Caco-2 (cell line): Measurements from ENCODE around the gene SRRT. TPM values are rescaled to one million over a fixed set of nuclear protein-coding genes. Genes with fewer than 3 reads are reported as not detected.

Source experiments
- BruUV-seq: library from RNA; stranded (reverse); fragments of 400-500 nt; replicated peaks from 2 replicates; lab custom pipeline; 2021; lab: Mats Ljungman, UMichigan
- CTCF ChIA-PET: fragments of 300-600 bp; sonication (Branson Sonifier 250); formaldehyde crosslinking; loops from one replicate; lab custom pipeline; 2022; ENCODE audit warnings: antibody characterized with exemption; lab: Charles Lee
- POLR2A ChIA-PET: fragments of 300-600 bp; sonication (Branson Sonifier 250); formaldehyde crosslinking; loops from one replicate; lab custom pipeline; 2022; ENCODE audit warnings: antibody characterized with exemption; lab: Charles Lee
- DNase-seq, 2 experiments: peaks; one replicate each; pipeline versions ENCODE4 v3.0.0 to v3.0.0-alpha.2; 2020 to 2022
- H3K27me3 ChIP-seq: replicated peaks from 2 replicates; pipeline ENCODE4 v1.6.0; 2011; ENCODE audit warnings: low read length; ENCODE audit not compliant: control insufficient read depth, insufficient read depth
- H3K36me3 ChIP-seq: 2 replicates; pipeline ENCODE4 v1.5.1; 2011; ENCODE audit warnings: low read length; ENCODE audit not compliant: control insufficient read depth, insufficient read depth
- H3K4me1 ChIP-seq: fragments of 250-450 bp; sonication (Bioruptor Pico); 2 replicates; pipeline ENCODE4 v1.5.1; 2020; ENCODE audit warnings: mild to moderate bottlenecking
- H3K4me3 ChIP-seq: 2 replicates; pipeline ENCODE4 v1.5.1; 2011; ENCODE audit warnings: low read depth, mild to moderate bottlenecking, control low read depth, low read length
- H3K9me3 ChIP-seq: fragments of 250-450 bp; sonication (Bioruptor Pico); 2 replicates; pipeline ENCODE4 v1.5.1; 2020; ENCODE audit warnings: mild to moderate bottlenecking, moderate library complexity
- H3K27ac Mint-ChIP-seq: one replicate; pipeline ENCODE4 v1.8.0; 2022; ENCODE audit warnings: mixed read lengths; ENCODE audit not compliant: unreplicated experiment
- H3K27me3 Mint-ChIP-seq: one replicate; pipeline ENCODE4 v1.8.0; 2022; ENCODE audit warnings: mixed read lengths; ENCODE audit not compliant: insufficient read depth, unreplicated experiment
- H3K36me3 Mint-ChIP-seq: one replicate; pipeline ENCODE4 v1.8.0; 2022; ENCODE audit warnings: mild to moderate bottlenecking, mixed read lengths; ENCODE audit not compliant: insufficient read depth, unreplicated experiment
- H3K4me1 Mint-ChIP-seq: one replicate; pipeline ENCODE4 v1.8.0; 2022; ENCODE audit warnings: low read depth, mixed read lengths; ENCODE audit not compliant: unreplicated experiment
- H3K4me3 Mint-ChIP-seq: one replicate; pipeline ENCODE4 v1.8.0; 2022; ENCODE audit warnings: mild to moderate bottlenecking, moderate library complexity, mixed read lengths; ENCODE audit not compliant: unreplicated experiment
- H3K9me3 Mint-ChIP-seq: one replicate; pipeline ENCODE4 v1.8.0; 2022; ENCODE audit warnings: mixed read lengths; ENCODE audit not compliant: unreplicated experiment
- intact Hi-C: fragments of 100-400 bp; cut with micrococcal nuclease; formaldehyde crosslinking; loops from one replicate; pipeline ENCODE4 v1.10.0; 2022; ENCODE audit not compliant: unreplicated experiment
- total RNA-seq: library from RNA; stranded (reverse); gene quantifications from 2 replicates; pipeline ENCODE4 v1.2.3, GENCODE V29; 2022
- TF ChIP-seq, protein P1 (sequence below), 2 experiments: fragments of 200-600 bp in 1 of 2; IDR thresholded peaks; 1 replicate in 1 of 2; 2 replicates in 1 of 2; pipeline versions ENCODE4 v1.5.1 to v1.8.0; 2011 to 2022; ENCODE audit warnings: antibody characterized with exemption in 1 of 2, control low read depth in 1 of 2, inconsistent platforms in 1 of 2, low read depth in 1 of 2, low read length in 1 of 2, mild to moderate bottlenecking in 1 of 2, moderate library complexity in 1 of 2; ENCODE audit not compliant: insufficient read depth in 1 of 2, severe bottlenecking in 1 of 2, unreplicated experiment in 1 of 2

The SRRT gene
- total RNA-seq, 1 experiment from 2014 or later: 211 TPM

DNA sequence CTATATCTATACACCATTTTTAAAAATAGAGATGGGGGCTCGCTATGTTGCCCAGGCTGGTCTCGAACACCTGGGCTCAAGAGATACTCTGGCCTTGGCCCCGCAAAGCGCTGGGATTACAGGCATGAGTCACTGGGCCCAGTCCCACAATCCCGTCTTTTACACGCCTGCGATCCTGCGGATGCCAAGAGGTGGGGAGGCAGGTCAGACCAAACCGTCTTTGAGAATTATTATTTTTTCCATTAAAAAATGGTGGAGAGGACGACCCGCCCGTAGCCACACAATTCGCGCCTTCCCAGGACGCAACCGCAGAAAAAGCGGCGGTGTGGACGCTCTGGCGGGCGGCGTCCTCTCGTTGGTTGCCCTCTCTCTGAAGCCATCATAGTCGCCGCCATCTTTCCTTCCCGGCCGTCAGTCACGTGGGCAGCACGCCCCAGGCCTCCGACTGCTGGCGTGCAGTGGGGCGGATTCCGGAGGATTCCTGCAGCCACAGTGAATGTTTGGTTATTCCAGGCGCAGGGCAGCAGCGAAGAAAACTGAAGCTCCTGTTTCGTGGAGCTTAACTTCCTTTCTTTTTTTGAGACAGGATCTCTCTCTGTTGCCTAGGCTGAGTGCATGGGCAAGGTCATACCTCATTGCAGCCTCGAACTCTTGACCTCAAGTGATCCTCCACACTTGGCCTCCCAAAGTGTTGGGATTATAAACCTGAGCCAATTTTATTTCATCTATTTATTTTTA lies 37.6 kb upstream of the SRRT start:
- Histone ChIP-seq H3K36me3 (no peaks in the 10 kb centered on the region), H3K4me1 (peaks cover 13% of the 10 kb centered on the region), H3K4me3 (peak overlapping the region; percentile 42), H3K27me3 (no peaks in the 10 kb centered on the region), H3K9me3 (no peaks in the 10 kb centered on the region)
- intact Hi-C loops: loop anchor here (1.0 kb wide), 1 partner anchor 15 kb away; the partner anchor contains the start of gene SLC12A9
- peak overlapping the region; percentile 85 for H3K27ac Mint-ChIP-seq
- ChIA-PET POLR2A (interaction anchor here (2.7 kb wide), 1 partner anchor 10 kb away, joined by 18 read pairs; the partner anchor contains the start of gene EPHB4), CTCF (interaction anchor here (0.6 to 2.8 kb wide), 4 partner anchors 10 to 380 kb away, joined by 3 to 17 read pairs (median 6); partner anchors contain the start of genes EPHB4, PLOD3, POP7 and SLC12A9)
- H3K36me3 Mint-ChIP-seq: peaks cover 5% of the 10 kb centered on the region
- peak overlapping the region; percentile 39 for H3K4me3 Mint-ChIP-seq
- TF ChIP-seq, protein P1, sequence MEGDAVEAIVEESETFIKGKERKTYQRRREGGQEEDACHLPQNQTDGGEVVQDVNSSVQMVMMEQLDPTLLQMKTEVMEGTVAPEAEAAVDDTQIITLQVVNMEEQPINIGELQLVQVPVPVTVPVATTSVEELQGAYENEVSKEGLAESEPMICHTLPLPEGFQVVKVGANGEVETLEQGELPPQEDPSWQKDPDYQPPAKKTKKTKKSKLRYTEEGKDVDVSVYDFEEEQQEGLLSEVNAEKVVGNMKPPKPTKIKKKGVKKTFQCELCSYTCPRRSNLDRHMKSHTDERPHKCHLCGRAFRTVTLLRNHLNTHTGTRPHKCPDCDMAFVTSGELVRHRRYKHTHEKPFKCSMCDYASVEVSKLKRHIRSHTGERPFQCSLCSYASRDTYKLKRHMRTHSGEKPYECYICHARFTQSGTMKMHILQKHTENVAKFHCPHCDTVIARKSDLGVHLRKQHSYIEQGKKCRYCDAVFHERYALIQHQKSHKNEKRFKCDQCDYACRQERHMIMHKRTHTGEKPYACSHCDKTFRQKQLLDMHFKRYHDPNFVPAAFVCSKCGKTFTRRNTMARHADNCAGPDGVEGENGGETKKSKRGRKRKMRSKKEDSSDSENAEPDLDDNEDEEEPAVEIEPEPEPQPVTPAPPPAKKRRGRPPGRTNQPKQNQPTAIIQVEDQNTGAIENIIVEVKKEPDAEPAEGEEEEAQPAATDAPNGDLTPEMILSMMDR (IDR thresholded peaks at IDR 0.05; ENCODE audit: insufficient read depth in 1 of 2, low read depth in 1 of 2, low read length in 1 of 2, severe bottlenecking in 1 of 2, unreplicated experiment in 1 of 2): no peak
- BruUV-seq: TSS peak; percentile 74
- no peaks in the 10 kb centered on the region for H3K9me3 Mint-ChIP-seq
- peaks cover 35% of the 10 kb centered on the region for H3K4me1 Mint-ChIP-seq
- no peaks in the 10 kb centered on the region for H3K27me3 Mint-ChIP-seq
- peak; percentile 92 to 93 for DNase-seq

DNA sequence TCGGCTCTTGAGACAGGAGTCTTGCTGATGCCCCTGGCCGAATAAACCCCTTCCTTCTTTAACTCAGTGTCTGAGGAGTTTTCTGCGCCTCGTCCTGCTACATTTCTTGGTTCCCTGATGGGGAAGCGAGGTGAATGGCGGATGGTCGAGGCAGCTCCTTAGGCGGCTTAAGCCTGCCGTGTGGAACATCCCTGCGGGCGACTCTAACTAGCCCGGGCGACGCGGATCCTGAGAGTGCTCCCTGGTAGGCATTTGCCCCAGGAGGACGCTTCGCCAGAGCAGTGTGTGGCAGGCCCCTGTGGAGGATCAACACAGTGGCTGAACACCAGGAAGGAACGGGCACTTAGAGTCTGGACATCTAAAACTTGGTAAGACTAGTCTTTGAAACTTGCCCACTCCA lies 35.5 kb upstream of the SRRT start:
- intact Hi-C loops: no loop called here
- no peak overlapping the region for H3K4me3 ChIP-seq
- CTCF ChIA-PET: no interaction called here
- no peaks in the 10 kb centered on the region for H3K9me3 ChIP-seq
- DNase-seq: no peak
- H3K36me3 ChIP-seq: no peaks in the 10 kb centered on the region
- Mint-ChIP-seq H3K27me3 (no peaks in the 10 kb centered on the region), H3K36me3 (peaks cover 5% of the 10 kb centered on the region), H3K4me3 (no peak overlapping the region), H3K27ac (no peak overlapping the region), H3K9me3 (no peaks in the 10 kb centered on the region), H3K4me1 (peaks cover 26% of the 10 kb centered on the region)
- POLR2A ChIA-PET: no interaction called here
- no TSS peak for BruUV-seq
- peaks cover 10% of the 10 kb centered on the region for H3K4me1 ChIP-seq
- no peaks in the 10 kb centered on the region for H3K27me3 ChIP-seq
- TF ChIP-seq, protein P1 (IDR thresholded peaks at IDR 0.05; ENCODE audit: insufficient read depth in 1 of 2, low read depth in 1 of 2, low read length in 1 of 2, severe bottlenecking in 1 of 2, unreplicated experiment in 1 of 2): no peak

DNA sequence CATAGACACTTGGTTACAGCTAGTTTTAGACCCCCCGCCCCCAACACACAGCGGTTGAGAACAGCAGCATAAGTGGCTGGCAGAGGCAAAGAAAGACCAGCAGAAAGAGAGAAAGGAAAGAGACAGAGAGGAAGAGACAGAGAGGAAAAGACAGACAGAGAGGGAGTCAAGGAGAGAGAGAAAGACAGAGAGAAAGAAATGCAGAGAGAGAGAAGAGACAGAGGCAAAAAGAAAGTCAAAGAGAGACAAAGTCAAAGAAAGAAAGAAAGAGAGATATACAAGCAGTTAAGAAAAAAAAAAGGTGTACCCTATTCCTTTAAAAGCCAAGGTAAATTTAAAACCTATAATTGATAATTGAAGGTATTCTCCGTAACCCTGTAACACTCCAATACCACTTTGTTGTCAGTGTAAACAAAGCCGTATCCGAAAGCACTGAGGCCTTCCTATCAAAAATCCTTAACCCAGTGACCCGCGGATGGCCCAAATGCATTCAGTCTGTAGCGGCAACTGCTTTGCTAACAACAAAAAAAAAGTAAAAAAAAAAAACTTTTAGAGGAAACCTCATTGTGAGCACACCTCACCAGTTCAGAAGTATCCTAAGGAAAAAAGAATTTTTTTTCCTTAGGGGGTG lies 34.3 kb upstream of the SRRT start:
- intact Hi-C loops: no loop called here
- no peaks in the 10 kb centered on the region for H3K9me3 ChIP-seq
- TF ChIP-seq, protein P1 (IDR thresholded peaks at IDR 0.05; ENCODE audit: insufficient read depth in 1 of 2, low read depth in 1 of 2, low read length in 1 of 2, severe bottlenecking in 1 of 2, unreplicated experiment in 1 of 2): no peak
- Mint-ChIP-seq H3K4me1 (peaks cover 20% of the 10 kb centered on the region), H3K27me3 (no peaks in the 10 kb centered on the region), H3K27ac (no peak overlapping the region), H3K9me3 (no peaks in the 10 kb centered on the region), H3K36me3 (peaks cover 5% of the 10 kb centered on the region), H3K4me3 (no peak overlapping the region)
- ChIA-PET CTCF (interaction anchor here (0.7 kb wide), 1 partner anchor 1563 kb away, joined by 4 read pairs; no protein-coding TSS in a partner anchor), POLR2A (no interaction called here)
- no peak overlapping the region for H3K4me3 ChIP-seq
- no peaks in the 10 kb centered on the region for H3K36me3 ChIP-seq
- no peak for DNase-seq
- BruUV-seq: no TSS peak
- peaks cover 10% of the 10 kb centered on the region for H3K4me1 ChIP-seq
- no peaks in the 10 kb centered on the region for H3K27me3 ChIP-seq
